ENCODE data around the gene RRBP1.

- TF ChIP-seq POLR2A (IDR thresholded peaks at IDR 0.05), result no peak
- no peak for TF ChIP-seq CTCF (IDR thresholded peaks at IDR 0.05)
- no peak for TF ChIP-seq POLR2AphosphoS5 (IDR thresholded peaks at IDR 0.05; ENCODE audit: insufficient read depth in 1 of 2, low read depth in 1 of 2)
Observed at GRCh38 chr20:17683218-17684076, 1.4 kb upstream of the RRBP1 start.

Measured in vagina (tissue), 2 donors.